CD4-positive, alpha-beta T cell (primary cell): ENCODE results near the gene INSR. TPM values are rescaled to one million over a fixed set of nuclear protein-coding genes. Genes with fewer than 3 reads are reported as not detected.
"Not testable (repeated sequence)": the region's sequence is repeated elsewhere in the genome, so short reads cannot be mapped to it uniquely, and the experiment has no call there.

ENCODE experiments used
- ATAC-seq: fragments of 200-7000 bp; cut with Tn5 transposase; one replicate; pipeline ENCODE4 v1.10.0; 2022; ENCODE audit warnings: mild to moderate bottlenecking; ENCODE audit not compliant: poor library complexity
- CTCF ChIA-PET: fragments of 350-600 bp; sonication (Branson Sonifier 250); formaldehyde crosslinking; loops from one replicate; lab custom pipeline; 2021; ENCODE audit warnings: antibody characterized with exemption, inconsistent platforms; lab: Charles Lee
- POLR2A ChIA-PET: fragments of 350-600 bp; sonication (Branson Sonifier 250); formaldehyde crosslinking; loops from one replicate; lab custom pipeline; 2021; ENCODE audit warnings: antibody characterized with exemption, inconsistent platforms; lab: Charles Lee
- DNase-seq, 14 experiments: peaks; one replicate each; pipeline ENCODE4 v3.0.0-alpha.2; 2013 to 2020; ENCODE audit warnings: mixed read lengths in 2 of 14
- H3K27ac ChIP-seq, 2 donors: one replicate each; pipeline versions ENCODE4 v1.5.1 to v1.7.0; 2013; ENCODE audit warnings: low read length in 2 of 2, low read depth in 1 of 2, mild to moderate bottlenecking in 1 of 2
- H3K27me3 ChIP-seq, 2 experiments: 1 replicate in 1 of 2; 2 replicates in 1 of 2; pipeline versions ENCODE4 v1.6.1 to v1.7.0; 2013; ENCODE audit warnings: low read length in 2 of 2, control low read depth in 1 of 2, mild to moderate bottlenecking in 1 of 2, moderate library complexity in 1 of 2; ENCODE audit not compliant: insufficient read depth in 2 of 2, control insufficient read depth in 1 of 2
- H3K36me3 ChIP-seq: one replicate; pipeline ENCODE4 v1.6.1; 2013; ENCODE audit warnings: low read length, control low read depth; ENCODE audit not compliant: insufficient read depth
- H3K4me1 ChIP-seq: one replicate; pipeline ENCODE4 v1.6.1; 2013; ENCODE audit warnings: low read length, control low read depth; ENCODE audit not compliant: insufficient read depth
- H3K4me3 ChIP-seq: one replicate; pipeline ENCODE4 v1.5.1; 2013; ENCODE audit warnings: mild to moderate bottlenecking, low read length, moderate library complexity
- H3K9me3 ChIP-seq, 2 experiments: 1 replicate in 1 of 2; 2 replicates in 1 of 2; pipeline versions ENCODE4 v1.6.1 to v1.7.0; 2013; ENCODE audit warnings: low read length in 2 of 2, mild to moderate bottlenecking in 2 of 2, control low read depth in 1 of 2, moderate library complexity in 1 of 2; ENCODE audit not compliant: control insufficient read depth in 1 of 2, insufficient read depth in 1 of 2
- H3K27ac Mint-ChIP-seq: one replicate; pipeline ENCODE4 v1.8.0; 2020; ENCODE audit warnings: mixed read lengths
- H3K27me3 Mint-ChIP-seq: one replicate; pipeline ENCODE4 v1.8.0; 2021; ENCODE audit warnings: mixed read lengths
- H3K36me3 Mint-ChIP-seq: one replicate; pipeline ENCODE4 v1.8.0; 2021; ENCODE audit warnings: low read depth, mixed read lengths
- H3K4me1 Mint-ChIP-seq: one replicate; pipeline ENCODE4 v1.8.0; 2021; ENCODE audit warnings: low read depth, mixed read lengths
- H3K4me3 Mint-ChIP-seq: one replicate; pipeline ENCODE4 v1.8.0; 2020; ENCODE audit warnings: mild to moderate bottlenecking, mixed read lengths
- H3K9me3 Mint-ChIP-seq: one replicate; pipeline ENCODE4 v1.8.0; 2020; ENCODE audit warnings: mixed read lengths
- intact Hi-C, 2 experiments: fragments of 100-400 bp; cut with DNase I in 1 of 2; cut with micrococcal nuclease in 1 of 2; formaldehyde crosslinking; loops; one replicate each; pipeline versions ENCODE4 v1.15.1 to v1.9.0; 2023 to 2025; cut with DNase I, micrococcal nuclease
- total RNA-seq, 174 experiments: library from RNA in 2 of 174; stranded (reverse) in 2 of 174; gene quantifications; one replicate each; pipeline ENCODE4 v1.2.3 and lab custom pipeline; 2021 to 2026
- TF ChIP-seq, protein P1 (sequence below): fragments of 200-600 bp; IDR thresholded peaks from one replicate; pipeline ENCODE4 v1.8.0; 2022; ENCODE audit warnings: antibody characterized with exemption, mild to moderate bottlenecking

INSR gene
- total RNA-seq, 2 experiments from 2014 or later: 1.8 to 3.0 TPM

DNA sequence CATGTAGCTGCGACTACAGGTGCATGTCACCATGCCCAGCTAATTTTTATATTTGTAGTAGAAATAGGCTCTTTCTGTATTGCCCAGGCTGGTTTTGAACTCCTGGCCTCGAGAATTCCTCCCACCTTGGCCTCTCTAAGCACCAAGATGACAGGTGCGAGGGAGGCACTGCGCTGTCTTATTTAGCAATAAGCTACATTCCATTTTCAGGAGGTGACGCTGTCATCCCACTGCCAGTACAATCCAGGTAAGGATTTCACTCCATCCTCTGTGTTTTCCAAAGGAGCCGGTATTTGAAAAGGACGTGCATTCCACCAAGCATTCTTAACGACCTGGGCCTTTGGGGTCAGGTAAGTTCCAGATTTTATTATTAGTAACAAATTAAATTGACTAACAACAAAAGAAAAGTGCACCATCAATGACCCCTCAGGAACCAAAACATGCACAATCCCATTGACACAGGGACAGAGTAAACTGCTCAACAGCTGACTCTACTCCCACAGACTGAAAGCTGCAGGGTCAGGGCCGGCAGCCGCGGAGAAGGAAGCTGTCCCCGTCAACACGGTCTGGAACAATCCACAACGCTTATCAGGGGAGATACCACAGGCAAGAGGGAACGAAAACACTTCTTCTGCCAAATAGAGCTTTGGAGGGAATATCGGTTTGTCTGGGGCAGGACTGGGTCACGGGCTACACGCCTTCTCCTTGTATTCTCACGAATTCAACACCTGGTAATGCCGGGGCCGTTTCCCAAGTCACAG, 82.8 kb downstream of the INSR start:
- Histone ChIP-seq H3K9me3 (no peaks in the 10 kb centered on the region), H3K36me3 (no peaks in the 10 kb centered on the region), H3K4me1 (peaks cover 10% of the 10 kb centered on the region), H3K4me3 (no peak overlapping the region), H3K27me3 (peaks cover 0 to 2% of the 10 kb centered on the region in 2 experiments), H3K27ac (no peak overlapping the region)
- H3K27me3 Mint-ChIP-seq: no peaks in the 10 kb centered on the region
- no peak overlapping the region for H3K4me3 Mint-ChIP-seq
- no peak for DNase-seq
- ChIA-PET POLR2A (no interaction called here), CTCF (no interaction called here)
- peaks cover 11% of the 10 kb centered on the region for H3K4me1 Mint-ChIP-seq
- no peaks in the 10 kb centered on the region for H3K36me3 Mint-ChIP-seq
- no peak overlapping the region for H3K27ac Mint-ChIP-seq
- intact Hi-C loops: no loop called here
- H3K9me3 Mint-ChIP-seq: no peaks in the 10 kb centered on the region
- ATAC-seq: no peak
- TF ChIP-seq, protein P1, sequence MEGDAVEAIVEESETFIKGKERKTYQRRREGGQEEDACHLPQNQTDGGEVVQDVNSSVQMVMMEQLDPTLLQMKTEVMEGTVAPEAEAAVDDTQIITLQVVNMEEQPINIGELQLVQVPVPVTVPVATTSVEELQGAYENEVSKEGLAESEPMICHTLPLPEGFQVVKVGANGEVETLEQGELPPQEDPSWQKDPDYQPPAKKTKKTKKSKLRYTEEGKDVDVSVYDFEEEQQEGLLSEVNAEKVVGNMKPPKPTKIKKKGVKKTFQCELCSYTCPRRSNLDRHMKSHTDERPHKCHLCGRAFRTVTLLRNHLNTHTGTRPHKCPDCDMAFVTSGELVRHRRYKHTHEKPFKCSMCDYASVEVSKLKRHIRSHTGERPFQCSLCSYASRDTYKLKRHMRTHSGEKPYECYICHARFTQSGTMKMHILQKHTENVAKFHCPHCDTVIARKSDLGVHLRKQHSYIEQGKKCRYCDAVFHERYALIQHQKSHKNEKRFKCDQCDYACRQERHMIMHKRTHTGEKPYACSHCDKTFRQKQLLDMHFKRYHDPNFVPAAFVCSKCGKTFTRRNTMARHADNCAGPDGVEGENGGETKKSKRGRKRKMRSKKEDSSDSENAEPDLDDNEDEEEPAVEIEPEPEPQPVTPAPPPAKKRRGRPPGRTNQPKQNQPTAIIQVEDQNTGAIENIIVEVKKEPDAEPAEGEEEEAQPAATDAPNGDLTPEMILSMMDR: no peak

DNA sequence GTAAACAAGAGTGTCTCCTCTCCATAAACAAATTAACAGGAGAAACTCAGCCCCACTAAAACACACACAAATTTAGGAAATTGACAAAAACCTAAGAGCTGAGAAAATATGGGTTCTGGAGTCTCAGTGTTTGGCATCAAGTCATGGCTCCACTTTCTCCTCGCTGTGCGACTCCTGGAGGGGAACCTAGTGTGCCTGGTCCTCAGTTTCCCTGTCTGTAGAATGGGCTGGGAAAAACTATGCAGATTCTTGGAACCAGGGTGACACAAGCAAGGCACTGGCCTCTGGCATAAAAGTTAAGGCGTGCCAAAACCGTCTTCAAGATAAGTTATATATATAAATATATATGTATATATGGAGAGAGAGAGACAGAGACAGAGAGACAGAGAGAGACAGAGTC, 83.9 kb downstream of the INSR start:
- H3K36me3 Mint-ChIP-seq: no peaks in the 10 kb centered on the region
- H3K27me3 ChIP-seq: peaks cover 0 to 2% of the 10 kb centered on the region in 2 experiments
- no peak overlapping the region for H3K27ac Mint-ChIP-seq
- intact Hi-C loops: no loop called here
- TF ChIP-seq, protein P1: no peak
- H3K36me3 ChIP-seq: no peaks in the 10 kb centered on the region
- no peaks in the 10 kb centered on the region for H3K27me3 Mint-ChIP-seq
- POLR2A ChIA-PET: no interaction called here
- H3K4me1 ChIP-seq: peaks cover 10% of the 10 kb centered on the region
- H3K9me3 Mint-ChIP-seq: no peaks in the 10 kb centered on the region
- no peak for DNase-seq
- no peak overlapping the region for H3K27ac ChIP-seq
- CTCF ChIA-PET: no interaction called here
- H3K4me3 Mint-ChIP-seq: no peak overlapping the region
- no peak overlapping the region for H3K4me3 ChIP-seq
- no peak for ATAC-seq
- H3K4me1 Mint-ChIP-seq: peaks cover 11% of the 10 kb centered on the region
- no peaks in the 10 kb centered on the region for H3K9me3 ChIP-seq

DNA sequence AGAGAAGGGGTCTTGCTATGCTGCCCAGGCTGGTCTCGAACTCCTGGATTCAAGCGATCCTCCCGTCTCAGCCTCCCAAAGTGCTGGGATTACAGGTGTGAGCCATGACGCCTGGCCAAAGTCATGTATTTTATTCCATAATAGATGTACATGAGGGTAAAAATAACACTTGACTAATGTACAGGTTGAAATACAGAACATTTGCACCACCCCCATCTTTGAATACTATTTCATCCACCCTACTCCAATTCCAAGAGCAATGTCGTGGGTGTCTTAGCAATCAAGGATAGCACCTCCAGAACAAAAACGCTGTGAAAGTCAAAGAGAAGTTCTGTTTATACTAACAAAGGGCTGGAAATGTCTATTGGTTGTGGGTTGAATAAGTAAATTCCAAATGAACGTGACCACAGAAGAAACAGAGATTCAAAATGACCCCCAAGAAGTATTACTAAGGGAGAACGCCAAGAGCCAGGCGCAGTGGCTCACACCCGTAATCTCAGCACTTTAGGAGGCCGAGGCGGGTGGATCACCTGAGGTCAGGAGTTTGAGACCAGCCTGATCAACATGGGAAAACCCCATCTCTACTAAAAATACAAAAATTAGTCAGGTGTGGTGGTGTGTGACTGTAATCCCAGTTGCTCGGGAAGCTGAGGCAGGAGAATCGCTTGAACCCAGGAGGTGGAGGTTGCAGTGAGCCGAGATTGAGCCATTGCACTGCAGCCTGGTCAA, 84.5 kb downstream of the INSR start:
- ATAC-seq, H3K27me3 ChIP-seq, H3K9me3 ChIP-seq, CTCF ChIA-PET, H3K4me3 ChIP-seq, H3K36me3 ChIP-seq, intact Hi-C loops, H3K27ac Mint-ChIP-seq, POLR2A ChIA-PET, H3K27me3 Mint-ChIP-seq, H3K4me3 Mint-ChIP-seq, H3K36me3 Mint-ChIP-seq, H3K27ac ChIP-seq, H3K9me3 Mint-ChIP-seq, DNase-seq: not testable (repeated sequence)
- H3K4me1 Mint-ChIP-seq: peaks cover 11% of the 10 kb centered on the region
- H3K4me1 ChIP-seq: peaks cover 10% of the 10 kb centered on the region

DNA sequence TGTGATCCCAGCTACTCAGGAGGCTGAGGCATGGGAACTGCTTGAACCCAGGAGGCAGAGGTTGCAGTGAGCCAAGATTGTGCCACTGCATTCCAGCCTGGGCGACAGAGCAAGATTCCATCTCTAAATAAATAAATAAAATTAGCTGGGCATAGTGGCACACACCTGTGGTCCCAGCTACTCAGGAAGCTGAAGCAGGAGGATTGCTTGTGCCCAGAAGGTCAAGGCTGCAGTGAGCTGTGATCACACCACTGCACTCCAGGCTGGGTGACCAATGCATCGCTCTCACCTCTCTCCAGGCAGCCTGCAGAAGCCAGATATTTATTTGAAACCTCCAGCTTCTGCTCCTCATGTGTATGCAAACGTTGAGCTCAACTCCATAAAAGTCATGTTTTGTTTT, 85.2 kb downstream of the INSR start:
- ATAC-seq, H3K9me3 Mint-ChIP-seq, intact Hi-C loops, H3K36me3 Mint-ChIP-seq, H3K27ac Mint-ChIP-seq, DNase-seq, H3K4me3 ChIP-seq, H3K27ac ChIP-seq, H3K4me3 Mint-ChIP-seq, H3K27me3 ChIP-seq, H3K27me3 Mint-ChIP-seq, H3K36me3 ChIP-seq, H3K9me3 ChIP-seq, POLR2A ChIA-PET: not testable (repeated sequence)
- CTCF ChIA-PET: interaction anchor here (0.6 kb wide), 1 partner anchor 13 kb away, joined by 4 read pairs; no protein-coding TSS in a partner anchor
- H3K4me1 ChIP-seq: peaks cover 10% of the 10 kb centered on the region
- H3K4me1 Mint-ChIP-seq: peaks cover 11% of the 10 kb centered on the region
